Endothelial cell of umbilical vein (primary cell): Measurements from ENCODE around the gene SSRP1.

Experiments
- EZH2 ChIP-seq: IDR thresholded peaks from 2 replicates; pipeline ENCODE4 v1.6.1; 2012; ENCODE audit warnings: borderline replicate concordance, low read depth, mild to moderate bottlenecking, moderate library complexity, low read length, inconsistent platforms; ENCODE audit not compliant: severe bottlenecking
- JUN ChIP-seq: IDR thresholded peaks from 2 replicates; pipeline ENCODE4 v1.6.1; 2011; ENCODE audit warnings: borderline replicate concordance, low read depth; ENCODE audit not compliant: insufficient read length, insufficient read depth
- MYC ChIP-seq: IDR thresholded peaks from one replicate; pipeline ENCODE4 v1.6.1; 2011; ENCODE audit warnings: mild to moderate bottlenecking, low read depth, low read length
- POLR2A ChIP-seq: IDR thresholded peaks from 2 replicates; pipeline ENCODE4 v1.6.1; 2012; ENCODE audit warnings: low read depth, mild to moderate bottlenecking, control low read depth, low read length
- POLR2AphosphoS5 ChIP-seq: IDR thresholded peaks from 2 replicates; pipeline ENCODE4 v1.6.1; 2012; ENCODE audit warnings: low read depth, mild to moderate bottlenecking, control low read depth, low read length, moderate library complexity; ENCODE audit not compliant: insufficient read depth
- TF ChIP-seq, protein P1 (sequence below): IDR thresholded peaks from 2 replicates; pipeline ENCODE4 v1.6.1; 2011; ENCODE audit not compliant: insufficient read depth, insufficient read length
- TF ChIP-seq, protein P2 (sequence below), 2 donors: IDR thresholded peaks; 1 replicate in 1 of 2; 2 replicates in 1 of 2; pipeline ENCODE4 v1.5.1; 2011; ENCODE audit warnings: low read length in 2 of 2, mild to moderate bottlenecking in 2 of 2, moderate library complexity in 2 of 2, control low read depth in 1 of 2, inconsistent platforms in 1 of 2, low read depth in 1 of 2; ENCODE audit not compliant: insufficient read depth in 1 of 2; ENCODE audit errors: extremely low read depth in 1 of 2

DNA sequence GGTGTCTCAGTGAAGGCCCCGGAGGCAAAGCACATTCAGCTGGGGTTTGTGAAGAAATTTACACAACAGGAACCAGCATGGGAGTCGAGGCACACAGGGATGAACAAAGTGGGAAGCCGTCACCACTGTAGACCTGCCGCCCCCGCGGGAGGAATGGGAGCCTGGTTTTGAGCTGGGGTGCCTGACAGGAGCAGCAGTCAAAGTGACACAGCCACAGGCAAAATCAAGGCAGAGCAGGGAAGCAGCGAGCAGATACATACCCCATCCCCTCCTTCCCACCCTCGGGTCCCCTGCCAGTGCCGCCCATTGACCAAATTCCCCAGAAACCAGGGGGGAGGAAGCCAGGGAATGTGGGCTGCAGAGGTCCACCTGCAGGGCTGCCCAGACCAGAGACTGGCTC, 23.3 kb upstream of the SSRP1 start:
- no peak for TF ChIP-seq JUN
- no peak for TF ChIP-seq POLR2A
- TF ChIP-seq MYC: no peak
- TF ChIP-seq EZH2: no peak
- TF ChIP-seq, protein P1, sequence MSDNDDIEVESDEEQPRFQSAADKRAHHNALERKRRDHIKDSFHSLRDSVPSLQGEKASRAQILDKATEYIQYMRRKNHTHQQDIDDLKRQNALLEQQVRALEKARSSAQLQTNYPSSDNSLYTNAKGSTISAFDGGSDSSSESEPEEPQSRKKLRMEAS: no peak
- TF ChIP-seq, protein P2, sequence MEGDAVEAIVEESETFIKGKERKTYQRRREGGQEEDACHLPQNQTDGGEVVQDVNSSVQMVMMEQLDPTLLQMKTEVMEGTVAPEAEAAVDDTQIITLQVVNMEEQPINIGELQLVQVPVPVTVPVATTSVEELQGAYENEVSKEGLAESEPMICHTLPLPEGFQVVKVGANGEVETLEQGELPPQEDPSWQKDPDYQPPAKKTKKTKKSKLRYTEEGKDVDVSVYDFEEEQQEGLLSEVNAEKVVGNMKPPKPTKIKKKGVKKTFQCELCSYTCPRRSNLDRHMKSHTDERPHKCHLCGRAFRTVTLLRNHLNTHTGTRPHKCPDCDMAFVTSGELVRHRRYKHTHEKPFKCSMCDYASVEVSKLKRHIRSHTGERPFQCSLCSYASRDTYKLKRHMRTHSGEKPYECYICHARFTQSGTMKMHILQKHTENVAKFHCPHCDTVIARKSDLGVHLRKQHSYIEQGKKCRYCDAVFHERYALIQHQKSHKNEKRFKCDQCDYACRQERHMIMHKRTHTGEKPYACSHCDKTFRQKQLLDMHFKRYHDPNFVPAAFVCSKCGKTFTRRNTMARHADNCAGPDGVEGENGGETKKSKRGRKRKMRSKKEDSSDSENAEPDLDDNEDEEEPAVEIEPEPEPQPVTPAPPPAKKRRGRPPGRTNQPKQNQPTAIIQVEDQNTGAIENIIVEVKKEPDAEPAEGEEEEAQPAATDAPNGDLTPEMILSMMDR (IDR thresholded peaks at IDR 0.05; ENCODE audit: extremely low read depth in 1 of 2, insufficient read depth in 1 of 2, low read depth in 1 of 2, low read length in 2 of 2): no peak
- TF ChIP-seq POLR2AphosphoS5: no peak
